BJ (cell line): ENCODE measurements around the gene DTD1. TPM values are rescaled to one million over a fixed set of nuclear protein-coding genes. Genes with fewer than 3 reads are reported as not detected.

ENCODE experiments used
- CTCF ChIA-PET: fragments of 350-600 bp; formaldehyde crosslinking; extraction: SDS; loops from one replicate; lab custom pipeline; 2021; ENCODE audit warnings: antibody characterized with exemption, inconsistent platforms; lab: Yijun Ruan, JAX
- POLR2A ChIA-PET: fragments of 300-600 bp; sonication (Branson Sonifier 250); formaldehyde crosslinking; extraction: SDS; loops from one replicate; lab custom pipeline; 2021; ENCODE audit warnings: antibody characterized with exemption; lab: Charles Lee
- DNase-seq: peaks from one replicate; pipeline ENCODE4 v3.0.0-alpha.2; 2011; ENCODE audit warnings: low read depth
- H3K27me3 ChIP-seq: 2 replicates; pipeline ENCODE4 v1.6.0; 2011; ENCODE audit warnings: low read length; ENCODE audit not compliant: control insufficient read depth, insufficient read depth
- H3K36me3 ChIP-seq: 2 replicates; pipeline ENCODE4 v1.5.1; 2011; ENCODE audit warnings: low read length; ENCODE audit not compliant: control insufficient read depth, insufficient read depth
- H3K4me3 ChIP-seq: 2 replicates; pipeline ENCODE4 v1.5.1; 2011; ENCODE audit warnings: low read depth, mild to moderate bottlenecking, control low read depth, low read length
- CTCF ChIP-seq: IDR thresholded peaks from 2 replicates; pipeline ENCODE4 v1.5.1; 2011; ENCODE audit warnings: low read depth, mild to moderate bottlenecking, control low read depth, inconsistent platforms, low read length, moderate library complexity; ENCODE audit not compliant: insufficient read depth
- polyA plus RNA-seq: library from polyadenylated mRNA; depleted of rRNA; stranded (reverse); fragments of >200 nt; gene quantifications from 2 replicates; pipeline ENCODE4 v1.2.3, GENCODE V29; 2011

The DTD1 gene
- polyA plus RNA-seq, 1 experiment: 47.3 TPM

- H3K4me3 ChIP-seq: no peak overlapping the region
- no peak for DNase-seq
- H3K36me3 ChIP-seq: no peaks in the 10 kb centered on the region; the same call in none of the 2 replicates
- ChIA-PET POLR2A (no interaction called here), CTCF (interaction anchor here (0.8 to 1.7 kb wide), 4 partner anchors 108 to 551 kb away, joined by 3 to 5 read pairs (median 3); no protein-coding TSS in a partner anchor)
- H3K27me3 ChIP-seq: no peaks in the 10 kb centered on the region
- TF ChIP-seq CTCF: no peak
Measured at GRCh38 chr20:18633411-18633810, 45.6 kb downstream of the DTD1 start.

- no peak for DNase-seq
- H3K27me3 ChIP-seq: no peaks in the 10 kb centered on the region
- ChIA-PET CTCF (interaction anchor here (1.1 to 1.3 kb wide), 2 partner anchors 13 to 571 kb away, joined by 3 read pairs; no protein-coding TSS in a partner anchor), POLR2A (no interaction called here)
- no peaks in the 10 kb centered on the region; the same call in none of the 2 replicates for H3K36me3 ChIP-seq
- TF ChIP-seq CTCF: no peak
- H3K4me3 ChIP-seq: no peak overlapping the region
Measured at GRCh38 chr20:18634501-18634900, 46.6 kb downstream of the DTD1 start.

- Histone ChIP-seq H3K36me3 (no peaks in the 10 kb centered on the region; the same call in none of the 2 replicates), H3K27me3 (no peaks in the 10 kb centered on the region), H3K4me3 (no peak overlapping the region)
- ChIA-PET POLR2A (no interaction called here), CTCF (interaction anchor here (1.1 kb wide), 1 partner anchor 570 kb away, joined by 3 read pairs; no protein-coding TSS in a partner anchor)
- no peak for TF ChIP-seq CTCF
- DNase-seq: no peak
Measured at GRCh38 chr20:18635380-18635779, 47.5 kb downstream of the DTD1 start.

GRCh38 chr20:18637224-18637623 is 49.4 kb downstream of the DTD1 start:
- POLR2A ChIA-PET: no interaction called here
- Histone ChIP-seq H3K4me3 (no peak overlapping the region), H3K36me3 (no peaks in the 10 kb centered on the region; the same call in none of the 2 replicates), H3K27me3 (no peaks in the 10 kb centered on the region)
- no peak for DNase-seq
- TF ChIP-seq CTCF: no peak
- CTCF ChIA-PET: no interaction called here

GRCh38 chr20:18638768-18639167 is 50.9 kb downstream of the DTD1 start:
- no peaks in the 10 kb centered on the region; the same call in none of the 2 replicates for H3K36me3 ChIP-seq
- POLR2A ChIA-PET: no interaction called here
- DNase-seq: no peak

More at GRCh38 chr20:18638768-18639167, 50.9 kb downstream of the DTD1 start:
- no peak overlapping the region for H3K4me3 ChIP-seq
- CTCF ChIA-PET: no interaction called here
- no peaks in the 10 kb centered on the region for H3K27me3 ChIP-seq
- no peak for TF ChIP-seq CTCF
